Breast epithelium (tissue), 4 donors: ENCODE measurements around the gene BRD7. TPM values are rescaled to one million over a fixed set of nuclear protein-coding genes. Genes with fewer than 3 reads are reported as not detected.

Experiments used
- DNase-seq, 2 donors: peaks; one replicate each; pipeline ENCODE4 v3.0.0-alpha.2; 2019; ENCODE audit warnings: low spot score in 2 of 2
- H3K27ac ChIP-seq, 2 donors: fragments of 200-600 bp; sonication (generic) in 1 of 2; one replicate each; pipeline ENCODE4 v1.5.1; 2016 to 2019; ENCODE audit warnings: mild to moderate bottlenecking in 1 of 2
- H3K27me3 ChIP-seq, 2 donors: fragments of 200-600 bp; sonication (generic) in 1 of 2; one replicate each; pipeline versions ENCODE4 v1.5.1 to v1.6.0; 2017 to 2019; ENCODE audit warnings: control low read depth in 1 of 2, mild to moderate bottlenecking in 1 of 2
- H3K36me3 ChIP-seq: fragments of 200-600 bp; one replicate; pipeline ENCODE4 v1.5.1; 2019
- H3K4me1 ChIP-seq, 2 donors: fragments of 200-600 bp; sonication (generic); one replicate each; pipeline ENCODE4 v1.5.1; 2016 to 2019; ENCODE audit warnings: control low read depth in 1 of 2
- H3K4me3 ChIP-seq, 3 donors: fragments of 200-600 bp; sonication (generic); 1 replicate in 2 of 3; 2 replicates in 1 of 3; pipeline ENCODE4 v1.5.1; 2016 to 2019; ENCODE audit warnings: mild to moderate bottlenecking in 3 of 3, moderate library complexity in 2 of 3
- H3K9me3 ChIP-seq, 2 donors: fragments of 200-600 bp; sonication (generic) in 1 of 2; one replicate each; pipeline ENCODE4 v1.5.1; 2016 to 2019; ENCODE audit warnings: control low read depth in 1 of 2
- POLR2A ChIP-seq: fragments of 450-650 bp; IDR thresholded peaks from one replicate; pipeline ENCODE4 v1.6.1; 2016; ENCODE audit warnings: antibody characterized with exemption, mild to moderate bottlenecking, moderate library complexity
- POLR2AphosphoS5 ChIP-seq, 3 donors: sonication (generic); formaldehyde crosslinking; IDR thresholded peaks; one replicate each; pipeline ENCODE4 v1.6.1; 2017; ENCODE audit warnings: antibody characterized with exemption in 3 of 3
- intact Hi-C: fragments of 100-400 bp; cut with DNase I; formaldehyde crosslinking; loops from one replicate; pipeline ENCODE4 v1.15.1; 2023; ENCODE audit warnings: low total_unique reads
- total RNA-seq, 3 donors: library from RNA; depleted of rRNA; stranded (reverse); fragments of >200 nt; gene quantifications; one replicate each; pipeline ENCODE4 v1.1.0, GENCODE V29; 2016
- TF ChIP-seq, protein P1 (sequence below), 3 donors: fragments of 450-650 bp; IDR thresholded peaks; one replicate each; pipeline ENCODE4 v1.5.1; 2016 to 2017; ENCODE audit warnings: antibody characterized with exemption in 3 of 3, mild to moderate bottlenecking in 3 of 3, moderate library complexity in 3 of 3

The BRD7 gene
- total RNA-seq, 3 donors from 2014 or later: 42.0 to 53.9 (median 43.0) TPM

DNA sequence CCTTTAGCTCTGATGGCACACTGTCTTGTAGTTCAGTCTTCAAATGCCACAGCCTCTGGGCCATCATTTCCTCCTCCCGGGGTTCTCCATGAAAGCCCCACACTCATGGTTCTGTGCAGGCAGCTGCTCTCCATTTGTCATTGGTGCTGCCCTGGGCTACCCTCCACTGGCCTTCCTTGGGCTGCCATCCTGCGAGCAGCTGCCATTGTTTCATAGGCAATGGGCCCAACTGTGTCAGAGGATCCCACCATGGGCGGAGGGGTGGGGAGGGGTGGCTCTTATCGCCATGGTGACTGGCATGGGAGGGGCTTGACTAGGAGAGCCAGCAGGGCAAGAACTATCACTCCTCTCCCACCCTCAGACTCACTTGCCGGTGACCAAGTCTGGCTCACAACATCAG is 38.6 kb upstream of the BRD7 start:
- H3K9me3 ChIP-seq: no peaks in the 10 kb centered on the region
- no peak overlapping the region for H3K27ac ChIP-seq
- DNase-seq: no peak
- TF ChIP-seq POLR2A (no peak), POLR2AphosphoS5 (IDR thresholded peaks at IDR 0.05) (no peak)
- TF ChIP-seq, protein P1, sequence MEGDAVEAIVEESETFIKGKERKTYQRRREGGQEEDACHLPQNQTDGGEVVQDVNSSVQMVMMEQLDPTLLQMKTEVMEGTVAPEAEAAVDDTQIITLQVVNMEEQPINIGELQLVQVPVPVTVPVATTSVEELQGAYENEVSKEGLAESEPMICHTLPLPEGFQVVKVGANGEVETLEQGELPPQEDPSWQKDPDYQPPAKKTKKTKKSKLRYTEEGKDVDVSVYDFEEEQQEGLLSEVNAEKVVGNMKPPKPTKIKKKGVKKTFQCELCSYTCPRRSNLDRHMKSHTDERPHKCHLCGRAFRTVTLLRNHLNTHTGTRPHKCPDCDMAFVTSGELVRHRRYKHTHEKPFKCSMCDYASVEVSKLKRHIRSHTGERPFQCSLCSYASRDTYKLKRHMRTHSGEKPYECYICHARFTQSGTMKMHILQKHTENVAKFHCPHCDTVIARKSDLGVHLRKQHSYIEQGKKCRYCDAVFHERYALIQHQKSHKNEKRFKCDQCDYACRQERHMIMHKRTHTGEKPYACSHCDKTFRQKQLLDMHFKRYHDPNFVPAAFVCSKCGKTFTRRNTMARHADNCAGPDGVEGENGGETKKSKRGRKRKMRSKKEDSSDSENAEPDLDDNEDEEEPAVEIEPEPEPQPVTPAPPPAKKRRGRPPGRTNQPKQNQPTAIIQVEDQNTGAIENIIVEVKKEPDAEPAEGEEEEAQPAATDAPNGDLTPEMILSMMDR (IDR thresholded peaks at IDR 0.05): no peak
- H3K4me3 ChIP-seq: no peak overlapping the region
- intact Hi-C loops: no loop called here
- no peaks in the 10 kb centered on the region for H3K27me3 ChIP-seq
- no peaks in the 10 kb centered on the region for H3K36me3 ChIP-seq
- no peaks in the 10 kb centered on the region for H3K4me1 ChIP-seq

DNA sequence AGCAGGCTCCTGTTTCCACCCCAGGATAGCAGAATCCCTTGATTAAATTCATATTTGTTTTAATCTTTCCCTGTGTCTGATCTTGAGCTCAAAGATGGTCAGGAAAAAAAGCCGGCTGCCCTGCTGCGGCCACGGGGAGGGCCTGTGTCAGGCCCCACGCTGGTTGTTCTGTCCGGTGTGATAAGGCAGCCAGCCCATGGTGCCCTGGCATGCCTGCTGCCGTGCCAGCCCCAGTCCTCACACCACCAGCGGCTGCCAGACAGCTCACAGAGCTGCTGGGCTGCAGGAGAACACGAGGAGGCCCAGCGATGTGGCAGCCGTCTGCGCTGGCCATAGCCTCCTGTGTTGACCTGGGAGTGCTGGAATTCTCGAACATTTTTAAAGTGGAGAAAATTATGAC is 34.7 kb upstream of the BRD7 start:
- no peaks in the 10 kb centered on the region for H3K36me3 ChIP-seq
- intact Hi-C loops: no loop called here
- DNase-seq: no peak
- no peak for TF ChIP-seq POLR2A
- TF ChIP-seq, protein P1 (IDR thresholded peaks at IDR 0.05): no peak
- no peak for TF ChIP-seq POLR2AphosphoS5 (IDR thresholded peaks at IDR 0.05)
- no peak overlapping the region for H3K27ac ChIP-seq
- H3K4me1 ChIP-seq: no peaks in the 10 kb centered on the region
- H3K27me3 ChIP-seq: no peaks in the 10 kb centered on the region
- no peaks in the 10 kb centered on the region for H3K9me3 ChIP-seq
- no peak overlapping the region for H3K4me3 ChIP-seq

DNA sequence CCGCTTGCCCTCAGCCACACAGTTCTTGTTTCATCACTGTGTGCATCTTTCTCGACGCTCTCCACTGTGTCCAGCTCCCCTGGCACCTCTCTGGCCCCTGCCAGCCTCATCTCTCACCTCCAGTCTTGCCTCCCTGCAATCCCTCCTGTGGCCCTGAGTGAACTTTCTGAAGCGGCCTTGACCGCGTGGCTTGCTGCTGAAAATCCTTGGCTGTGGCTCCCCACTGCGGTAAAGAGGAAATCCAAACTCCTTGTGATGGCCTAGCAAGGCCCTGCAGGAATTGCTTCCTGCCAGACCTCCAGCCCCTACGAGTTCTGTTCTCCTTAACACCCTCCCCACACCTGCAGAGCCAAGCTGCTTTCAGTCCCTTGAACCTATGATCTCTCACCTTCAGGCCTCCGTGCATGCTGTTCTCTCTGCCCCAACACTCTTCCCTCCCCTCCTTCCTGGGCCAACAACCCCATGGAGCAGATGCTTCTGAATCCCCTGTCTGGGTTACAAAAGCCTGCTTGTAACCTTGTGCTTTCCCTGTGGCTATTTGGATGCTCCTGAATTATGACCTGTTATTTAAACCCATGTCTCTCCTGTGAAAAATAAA is 33.6 kb upstream of the BRD7 start:
- DNase-seq: no peak
- Histone ChIP-seq H3K27me3 (no peaks in the 10 kb centered on the region), H3K27ac (no peak overlapping the region), H3K9me3 (no peaks in the 10 kb centered on the region), H3K4me1 (no peaks in the 10 kb centered on the region), H3K36me3 (no peaks in the 10 kb centered on the region), H3K4me3 (no peak overlapping the region)
- TF ChIP-seq, protein P1 (IDR thresholded peaks at IDR 0.05): no peak
- TF ChIP-seq POLR2AphosphoS5 (IDR thresholded peaks at IDR 0.05): no peak
- no peak for TF ChIP-seq POLR2A
- intact Hi-C loops: no loop called here

DNA sequence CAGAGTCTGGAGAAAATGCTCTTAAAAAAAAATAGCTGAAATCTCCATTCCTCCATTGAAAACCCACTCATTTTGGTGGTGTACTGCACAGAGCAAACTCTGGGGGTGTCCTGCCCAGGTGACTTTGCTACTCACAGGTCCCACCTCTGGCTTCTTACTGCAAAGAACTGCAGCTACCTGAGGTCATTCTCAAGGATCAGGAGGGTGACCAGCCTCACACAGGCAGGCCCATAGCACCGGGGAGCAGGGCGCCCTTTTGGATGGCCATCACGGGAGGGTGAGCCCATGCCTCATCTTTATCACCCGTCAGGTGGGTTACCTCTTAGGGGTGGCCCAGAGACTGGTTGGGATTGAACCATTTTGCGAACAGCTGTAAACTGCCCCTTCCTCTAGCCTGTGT is 32.6 kb upstream of the BRD7 start:
- H3K36me3 ChIP-seq: no peaks in the 10 kb centered on the region
- no peaks in the 10 kb centered on the region for H3K9me3 ChIP-seq
- intact Hi-C loops: no loop called here
- H3K4me1 ChIP-seq: no peaks in the 10 kb centered on the region
- TF ChIP-seq POLR2A (no peak), POLR2AphosphoS5 (IDR thresholded peaks at IDR 0.05) (no peak)
- TF ChIP-seq, protein P1 (IDR thresholded peaks at IDR 0.05): no peak
- DNase-seq: no peak
- no peak overlapping the region for H3K27ac ChIP-seq
- H3K27me3 ChIP-seq: no peaks in the 10 kb centered on the region
- no peak overlapping the region for H3K4me3 ChIP-seq

DNA sequence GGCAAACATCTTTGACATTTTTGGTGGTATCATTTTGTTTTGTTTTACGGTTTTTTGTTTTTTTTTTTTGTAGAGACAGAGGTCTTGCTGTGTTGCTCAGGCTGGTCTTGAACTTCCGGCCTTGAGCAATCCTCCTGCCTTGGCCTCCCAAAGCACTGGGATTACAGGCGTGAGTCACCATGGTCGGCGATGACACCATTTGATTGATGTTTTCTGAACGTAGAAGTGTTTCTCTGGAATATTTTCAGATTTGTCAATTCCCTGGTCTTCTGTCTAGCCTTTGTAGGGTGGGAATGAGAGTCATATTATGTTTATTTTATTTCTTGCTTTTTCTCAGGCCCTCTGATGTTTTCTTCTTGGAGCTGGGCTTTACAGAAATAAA is 32.2 kb upstream of the BRD7 start:
- Histone ChIP-seq H3K27me3 (no peaks in the 10 kb centered on the region), H3K4me3 (no peak overlapping the region), H3K27ac (no peak overlapping the region), H3K4me1 (no peaks in the 10 kb centered on the region), H3K36me3 (no peaks in the 10 kb centered on the region), H3K9me3 (no peaks in the 10 kb centered on the region)
- no peak for DNase-seq
- TF ChIP-seq POLR2A (no peak), POLR2AphosphoS5 (IDR thresholded peaks at IDR 0.05) (no peak)
- TF ChIP-seq, protein P1 (IDR thresholded peaks at IDR 0.05): no peak
- intact Hi-C loops: no loop called here
